T-helper 17 cell (primary cell): Measurements from ENCODE around the gene KCNJ1. TPM values are rescaled to one million over a fixed set of nuclear protein-coding genes. Genes with fewer than 3 reads are reported as not detected.

Experiments
- ATAC-seq: fragments of 150-1000 bp; cut with Tn5 transposase; 2 replicates; pipeline ENCODE4 v1.10.0; 2021; ENCODE audit warnings: mild to moderate bottlenecking, moderate library complexity
- DNase-seq, 3 donors: peaks; one replicate each; pipeline versions ENCODE4 v3.0.0 to v3.0.0-alpha.2; 2020 to 2021
- H3K9me3 ChIP-seq: one replicate; pipeline ENCODE4 v1.7.0; 2013; ENCODE audit warnings: low read length, mild to moderate bottlenecking; ENCODE audit not compliant: control insufficient read depth, poor library complexity, severe bottlenecking
- H3K27ac Mint-ChIP-seq: one replicate; pipeline ENCODE4 v1.8.0; 2022; ENCODE audit warnings: mild to moderate bottlenecking, moderate library complexity, mixed read lengths
- H3K27me3 Mint-ChIP-seq: one replicate; pipeline ENCODE4 v1.8.0; 2022; ENCODE audit warnings: mixed read lengths
- H3K36me3 Mint-ChIP-seq: one replicate; pipeline ENCODE4 v1.8.0; 2022; ENCODE audit warnings: low read depth, mixed read lengths
- H3K4me1 Mint-ChIP-seq: one replicate; pipeline ENCODE4 v1.8.0; 2022; ENCODE audit warnings: mild to moderate bottlenecking, mixed read lengths
- H3K4me3 Mint-ChIP-seq: one replicate; pipeline ENCODE4 v1.8.0; 2022; ENCODE audit warnings: mild to moderate bottlenecking, moderate library complexity, mixed read lengths
- total RNA-seq, 4 donors: library from RNA in 2 of 4; stranded (reverse) in 2 of 4; gene quantifications; one replicate each; pipeline ENCODE4 v1.2.3 and lab custom pipeline; 2022 to 2026

The KCNJ1 gene
- under 1 TPM; 0.22 to 0.70 TPM for total RNA-seq
- total RNA-seq (lab: John Stamatoyannopoulos, UW): 0.35 to 0.75 reads per million in 2 donors

GRCh38 chr11:128867277-128867676 is at the start of gene KCNJ1:
Gene KCNJ1, minus strand, starts transcription at chr11:128867296. Its CDS starts 27,053 bp downstream, at chr11:128840243.
- no peak for ATAC-seq
- Mint-ChIP-seq H3K4me1 (peaks cover 4% of the 10 kb centered on the region), H3K4me3 (no peak within 1 kb of the TSS), H3K36me3 (no peaks in the 10 kb centered on the region), H3K27me3 (peaks cover 10% of the 10 kb centered on the region), H3K27ac (no peak within 1 kb of the TSS)
- DNase-seq: no peak
- H3K9me3 ChIP-seq: no peaks in the 10 kb centered on the region

DNA sequence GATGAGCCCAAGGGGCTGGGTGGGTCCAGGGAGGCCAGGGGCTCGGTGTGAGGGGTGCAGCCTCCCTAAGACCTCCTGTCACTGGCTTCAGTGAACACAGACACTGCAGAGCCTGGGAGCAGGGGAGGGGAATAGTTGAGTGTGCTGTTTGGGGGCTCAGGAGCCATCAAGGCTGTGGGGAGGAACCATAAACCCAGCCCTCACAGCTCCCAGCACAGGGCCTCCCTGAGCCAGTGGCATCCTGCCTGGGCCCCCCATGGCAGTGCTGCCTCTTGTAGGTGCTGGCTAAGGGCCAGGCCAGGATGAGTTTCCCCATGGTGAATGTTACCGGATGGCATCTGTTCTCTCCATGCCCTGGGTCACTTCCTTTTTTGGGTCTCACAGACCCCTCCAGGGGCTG is 49.6 kb upstream of the KCNJ1 start:
- no peaks in the 10 kb centered on the region for H3K9me3 ChIP-seq
- H3K27me3 Mint-ChIP-seq: peaks cover 54% of the 10 kb centered on the region
- H3K4me3 Mint-ChIP-seq: no peak overlapping the region
- DNase-seq (no peak), ATAC-seq (no peak)
- H3K4me1 Mint-ChIP-seq: peaks cover 3% of the 10 kb centered on the region
- peaks cover 5% of the 10 kb centered on the region for H3K36me3 Mint-ChIP-seq
- no peak overlapping the region for H3K27ac Mint-ChIP-seq

- H3K27ac Mint-ChIP-seq: no peak overlapping the region
- peaks cover 56% of the 10 kb centered on the region for H3K27me3 Mint-ChIP-seq
- H3K4me1 Mint-ChIP-seq: peaks cover 3% of the 10 kb centered on the region
- ATAC-seq (no peak), DNase-seq (no peak)
- H3K4me3 Mint-ChIP-seq: no peak overlapping the region
- no peaks in the 10 kb centered on the region for H3K9me3 ChIP-seq
- H3K36me3 Mint-ChIP-seq: peaks cover 5% of the 10 kb centered on the region
Measured at GRCh38 chr11:128916037-128916572, 49.0 kb upstream of the KCNJ1 start.

- Mint-ChIP-seq H3K36me3 (peaks cover 5% of the 10 kb centered on the region), H3K4me3 (no peak overlapping the region), H3K27ac (no peak overlapping the region), H3K27me3 (peaks cover 55% of the 10 kb centered on the region), H3K4me1 (peaks cover 3% of the 10 kb centered on the region)
- DNase-seq (no peak), ATAC-seq (no peak)
- H3K9me3 ChIP-seq: no peaks in the 10 kb centered on the region
Measured at GRCh38 chr11:128915149-128915521, 48.0 kb upstream of the KCNJ1 start.

GRCh38 chr11:128914216-128915148 is 47.4 kb upstream of the KCNJ1 start:
- no peak overlapping the region for H3K27ac Mint-ChIP-seq
- H3K36me3 Mint-ChIP-seq: peaks cover 5% of the 10 kb centered on the region
- ATAC-seq: no peak
- no peak overlapping the region for H3K4me3 Mint-ChIP-seq
- peaks cover 58% of the 10 kb centered on the region for H3K27me3 Mint-ChIP-seq
- H3K9me3 ChIP-seq: no peaks in the 10 kb centered on the region
- no peak for DNase-seq
- H3K4me1 Mint-ChIP-seq: peaks cover 3% of the 10 kb centered on the region

DNA sequence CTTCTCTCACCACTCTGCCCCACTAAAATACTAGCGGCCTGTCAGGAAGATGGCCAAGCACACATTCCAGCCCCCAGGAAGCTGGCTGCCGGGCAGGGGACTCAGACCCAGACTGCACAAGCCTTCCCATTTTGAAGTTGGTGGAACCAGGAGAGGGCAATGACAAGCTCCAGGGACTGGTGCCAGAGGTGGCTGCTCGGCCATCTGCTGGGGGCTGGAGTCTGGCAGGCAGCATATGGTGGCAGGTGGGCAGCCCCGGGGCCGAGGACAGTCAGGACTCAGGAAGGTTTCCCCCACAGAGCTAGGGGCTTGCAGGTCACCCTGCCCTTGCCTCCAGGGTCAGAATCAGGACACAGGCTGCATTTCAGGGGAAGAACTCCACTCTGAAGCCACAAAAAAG is 46.7 kb upstream of the KCNJ1 start:
- DNase-seq: no peak
- Mint-ChIP-seq H3K4me3 (no peak overlapping the region), H3K4me1 (no peaks in the 10 kb centered on the region), H3K36me3 (peaks cover 5% of the 10 kb centered on the region), H3K27me3 (peaks cover 58% of the 10 kb centered on the region), H3K27ac (no peak overlapping the region)
- H3K9me3 ChIP-seq: no peaks in the 10 kb centered on the region
- ATAC-seq: no peak

DNA sequence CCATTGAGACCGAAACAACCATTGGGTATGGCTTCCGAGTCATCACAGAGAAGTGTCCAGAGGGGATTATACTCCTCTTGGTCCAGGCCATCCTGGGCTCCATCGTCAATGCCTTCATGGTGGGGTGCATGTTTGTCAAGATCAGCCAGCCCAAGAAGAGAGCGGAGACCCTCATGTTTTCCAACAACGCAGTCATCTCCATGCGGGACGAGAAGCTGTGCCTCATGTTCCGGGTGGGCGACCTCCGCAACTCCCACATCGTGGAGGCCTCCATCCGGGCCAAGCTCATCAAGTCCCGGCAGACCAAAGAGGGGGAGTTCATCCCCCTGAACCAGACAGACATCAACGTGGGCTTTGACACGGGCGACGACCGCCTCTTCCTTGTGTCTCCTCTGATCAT is 44.6 kb upstream of the KCNJ1 start:
- no peak for DNase-seq
- no peaks in the 10 kb centered on the region for H3K9me3 ChIP-seq
- peaks cover 3% of the 10 kb centered on the region for H3K36me3 Mint-ChIP-seq
- H3K27me3 Mint-ChIP-seq: peaks cover 52% of the 10 kb centered on the region
- peaks cover 5% of the 10 kb centered on the region for H3K4me1 Mint-ChIP-seq
- ATAC-seq: no peak
- no peak overlapping the region for H3K4me3 Mint-ChIP-seq
- no peak overlapping the region for H3K27ac Mint-ChIP-seq

DNA sequence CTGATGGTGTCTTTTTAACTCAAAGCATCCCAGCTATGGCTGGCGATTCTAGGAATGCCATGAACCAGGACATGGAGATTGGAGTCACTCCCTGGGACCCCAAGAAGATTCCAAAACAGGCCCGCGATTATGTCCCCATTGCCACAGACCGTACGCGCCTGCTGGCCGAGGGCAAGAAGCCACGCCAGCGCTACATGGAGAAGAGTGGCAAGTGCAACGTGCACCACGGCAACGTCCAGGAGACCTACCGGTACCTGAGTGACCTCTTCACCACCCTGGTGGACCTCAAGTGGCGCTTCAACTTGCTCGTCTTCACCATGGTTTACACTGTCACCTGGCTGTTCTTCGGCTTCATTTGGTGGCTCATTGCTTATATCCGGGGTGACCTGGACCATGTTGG is 44.1 kb upstream of the KCNJ1 start:
- no peak overlapping the region for H3K27ac Mint-ChIP-seq
- peaks cover 3% of the 10 kb centered on the region for H3K9me3 ChIP-seq
- no peak overlapping the region for H3K4me3 Mint-ChIP-seq
- H3K4me1 Mint-ChIP-seq: peaks cover 6% of the 10 kb centered on the region
- peaks cover 56% of the 10 kb centered on the region for H3K27me3 Mint-ChIP-seq
- DNase-seq (no peak), ATAC-seq (no peak)
- peaks cover 3% of the 10 kb centered on the region for H3K36me3 Mint-ChIP-seq

DNA sequence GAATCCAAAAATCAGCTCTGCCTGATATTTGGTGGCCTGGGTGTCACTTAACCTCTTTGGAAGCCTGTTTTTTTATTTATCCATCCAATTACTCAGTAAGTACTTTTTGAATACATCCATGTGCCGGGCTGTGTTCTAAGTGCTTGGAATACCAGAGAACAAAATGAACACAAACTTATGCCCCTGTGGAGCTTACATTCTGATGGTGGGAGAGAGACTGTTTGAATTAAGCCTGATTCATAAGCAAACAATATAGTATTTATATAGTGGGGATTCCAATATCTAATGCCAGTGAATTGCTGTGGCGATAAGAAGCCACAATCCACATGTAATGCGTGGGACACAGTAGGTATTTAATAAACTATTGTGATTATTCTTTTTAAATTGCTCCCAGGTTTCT is 43.5 kb upstream of the KCNJ1 start:
- peaks cover 59% of the 10 kb centered on the region for H3K27me3 Mint-ChIP-seq
- H3K9me3 ChIP-seq: peaks cover 3% of the 10 kb centered on the region
- H3K4me1 Mint-ChIP-seq: peaks cover 10% of the 10 kb centered on the region
- H3K36me3 Mint-ChIP-seq: no peaks in the 10 kb centered on the region
- H3K27ac Mint-ChIP-seq: no peak overlapping the region
- H3K4me3 Mint-ChIP-seq: no peak overlapping the region
- ATAC-seq (no peak), DNase-seq (no peak)

DNA sequence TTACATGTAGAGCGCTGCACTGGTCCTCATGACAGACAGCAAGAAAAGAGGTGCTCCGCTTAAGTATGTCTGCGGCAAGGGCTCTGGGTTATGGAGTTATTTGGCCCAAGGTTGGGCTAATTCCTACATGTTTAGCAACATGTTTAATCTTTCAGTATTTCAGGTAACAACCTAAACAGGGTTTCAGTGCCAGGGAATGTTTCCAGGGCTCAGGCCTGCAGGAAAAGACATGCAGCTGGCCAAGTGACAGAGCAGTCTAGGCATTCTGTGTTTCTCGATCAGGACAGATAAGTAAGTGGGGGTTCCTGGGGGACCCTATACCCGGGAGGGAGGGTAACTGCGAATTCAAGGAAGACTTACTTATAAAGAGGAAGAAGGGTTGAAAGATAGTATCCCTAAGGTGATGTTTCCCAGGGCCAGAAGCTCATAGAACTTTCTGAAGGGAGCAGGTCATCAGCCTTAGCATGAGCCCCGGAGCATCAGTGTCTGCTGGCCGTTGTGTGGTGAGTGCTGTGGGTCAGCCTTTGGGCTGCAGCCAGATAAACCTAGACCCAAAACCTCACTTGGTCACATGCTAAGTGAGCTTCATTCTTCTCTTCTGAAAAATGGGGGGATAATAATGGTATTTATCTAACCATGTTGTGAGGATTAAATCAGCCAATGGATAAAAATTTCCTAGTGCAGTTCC is 42.5 kb upstream of the KCNJ1 start:
- Mint-ChIP-seq H3K36me3 (no peaks in the 10 kb centered on the region), H3K4me3 (no peak overlapping the region), H3K27ac (no peak overlapping the region), H3K27me3 (peaks cover 54% of the 10 kb centered on the region), H3K4me1 (peaks cover 10% of the 10 kb centered on the region)
- peaks cover 3% of the 10 kb centered on the region for H3K9me3 ChIP-seq
- DNase-seq: no peak
- ATAC-seq: no peak

GRCh38 chr11:128908391-128909246 is 41.5 kb upstream of the KCNJ1 start:
- DNase-seq: no peak
- ATAC-seq: no peak

DNA sequence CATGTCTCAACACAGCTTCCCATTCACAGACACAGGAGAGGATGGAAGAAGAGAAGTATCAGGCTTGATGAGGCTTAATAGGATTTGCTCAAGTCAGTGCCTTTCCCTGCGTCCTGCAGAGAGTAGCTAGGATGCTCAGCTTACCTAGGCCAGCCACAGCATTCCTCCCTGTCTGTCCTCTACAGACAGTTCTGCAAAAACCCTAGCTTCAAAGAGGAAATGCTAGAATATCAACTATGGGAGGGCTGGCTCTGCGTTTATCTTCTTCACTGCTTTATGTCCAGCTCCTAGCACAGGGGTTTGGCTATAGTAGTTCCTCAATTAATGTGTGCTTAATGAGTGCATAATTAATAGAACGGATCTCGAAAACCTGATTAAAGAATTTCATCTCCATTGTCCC is 40.5 kb upstream of the KCNJ1 start:
- DNase-seq (no peak), ATAC-seq (no peak)
- Mint-ChIP-seq H3K27me3 (peaks cover 50% of the 10 kb centered on the region), H3K36me3 (no peaks in the 10 kb centered on the region), H3K4me1 (peaks cover 18% of the 10 kb centered on the region), H3K4me3 (no peak overlapping the region), H3K27ac (no peak overlapping the region)
- peaks cover 3% of the 10 kb centered on the region for H3K9me3 ChIP-seq

More at GRCh38 chr11:128908391-128909246, 41.5 kb upstream of the KCNJ1 start:
- H3K9me3 ChIP-seq: peaks cover 3% of the 10 kb centered on the region
- Mint-ChIP-seq H3K27ac (no peak overlapping the region), H3K27me3 (peaks cover 55% of the 10 kb centered on the region), H3K4me1 (peaks cover 16% of the 10 kb centered on the region), H3K4me3 (no peak overlapping the region), H3K36me3 (no peaks in the 10 kb centered on the region)
